Measurements from ENCODE around the gene TNFRSF1A. TPM values are rescaled to one million over a fixed set of nuclear protein-coding genes. Genes with fewer than 3 reads are reported as not detected.
A peak's percentile ranks its signal among the peaks of the same experiment; 100 is the strongest.

TNFRSF1A gene
- total RNA-seq, 1 experiment from 2014 or later = 108 TPM

DNA sequence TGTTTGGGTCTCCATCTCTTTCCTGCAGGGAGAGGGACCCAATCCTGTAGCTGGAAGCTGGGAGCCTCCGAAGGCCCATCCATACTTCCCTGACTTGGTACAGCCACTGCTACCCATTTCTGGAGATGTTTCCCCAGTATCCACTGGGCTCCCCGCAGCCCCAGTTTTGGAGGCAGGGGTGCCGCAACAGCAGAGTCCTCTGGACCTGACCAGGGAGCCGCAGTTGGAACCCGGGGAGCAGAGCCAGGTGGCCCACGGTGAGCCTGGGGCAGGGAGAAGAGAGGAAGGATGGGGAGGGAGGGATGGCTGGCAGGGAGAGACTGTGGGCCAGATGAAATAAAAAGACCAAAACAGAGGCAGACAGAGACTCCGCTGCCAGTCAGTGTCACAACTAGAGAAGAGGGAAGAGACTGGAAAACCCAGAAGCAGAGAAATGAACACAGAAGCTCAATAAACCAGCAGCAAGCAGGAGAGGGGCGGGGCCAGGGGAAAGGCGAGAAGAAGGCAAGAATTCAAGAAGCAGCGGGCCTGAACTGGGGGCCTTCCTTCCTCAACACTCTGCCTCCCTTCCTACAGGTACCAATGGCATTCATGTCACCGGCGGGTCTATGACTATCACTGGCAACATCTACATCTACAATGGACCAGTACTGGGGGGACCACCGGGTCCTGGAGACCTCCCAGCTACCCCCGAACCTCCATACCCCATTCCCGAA lies 48.4 kb upstream of the TNFRSF1A start:
- Histone ChIP-seq H3K36me3 (ENCODE audit: control insufficient read depth, insufficient read depth, low read length) (no peaks in the 10 kb centered on the region), H3K4me1 (ENCODE audit: control insufficient read depth, insufficient read depth, low read length) (no peaks in the 10 kb centered on the region), H3K27ac (ENCODE audit: low read length) (no peak overlapping the region), H3K4me3 (ENCODE audit: low read depth in 2 of 2, low read length in 2 of 2) (no peak overlapping the region), H3K9me3 (ENCODE audit: control insufficient read depth, insufficient read depth, low read depth, low read length) (no peaks in the 10 kb centered on the region), H3K27me3 (ENCODE audit: control insufficient read depth, insufficient read depth, low read length) (no peaks in the 10 kb centered on the region)
- CTCF ChIA-PET = no interaction called here
- no peak for ATAC-seq
- TF ChIP-seq, protein P1, sequence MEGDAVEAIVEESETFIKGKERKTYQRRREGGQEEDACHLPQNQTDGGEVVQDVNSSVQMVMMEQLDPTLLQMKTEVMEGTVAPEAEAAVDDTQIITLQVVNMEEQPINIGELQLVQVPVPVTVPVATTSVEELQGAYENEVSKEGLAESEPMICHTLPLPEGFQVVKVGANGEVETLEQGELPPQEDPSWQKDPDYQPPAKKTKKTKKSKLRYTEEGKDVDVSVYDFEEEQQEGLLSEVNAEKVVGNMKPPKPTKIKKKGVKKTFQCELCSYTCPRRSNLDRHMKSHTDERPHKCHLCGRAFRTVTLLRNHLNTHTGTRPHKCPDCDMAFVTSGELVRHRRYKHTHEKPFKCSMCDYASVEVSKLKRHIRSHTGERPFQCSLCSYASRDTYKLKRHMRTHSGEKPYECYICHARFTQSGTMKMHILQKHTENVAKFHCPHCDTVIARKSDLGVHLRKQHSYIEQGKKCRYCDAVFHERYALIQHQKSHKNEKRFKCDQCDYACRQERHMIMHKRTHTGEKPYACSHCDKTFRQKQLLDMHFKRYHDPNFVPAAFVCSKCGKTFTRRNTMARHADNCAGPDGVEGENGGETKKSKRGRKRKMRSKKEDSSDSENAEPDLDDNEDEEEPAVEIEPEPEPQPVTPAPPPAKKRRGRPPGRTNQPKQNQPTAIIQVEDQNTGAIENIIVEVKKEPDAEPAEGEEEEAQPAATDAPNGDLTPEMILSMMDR (IDR thresholded peaks at IDR 0.05) = no peak
- TF ChIP-seq POLR2AphosphoS5 (IDR thresholded peaks at IDR 0.05; ENCODE audit: low read depth, low read length) (no peak), TCF7L2 (IDR thresholded peaks at IDR 0.05; ENCODE audit: low read depth, low read length) (no peak), SIN3A (IDR thresholded peaks at IDR 0.05; ENCODE audit: borderline replicate concordance, insufficient read depth, low read depth, low read length) (no peak)
- TF ChIP-seq, protein P2, sequence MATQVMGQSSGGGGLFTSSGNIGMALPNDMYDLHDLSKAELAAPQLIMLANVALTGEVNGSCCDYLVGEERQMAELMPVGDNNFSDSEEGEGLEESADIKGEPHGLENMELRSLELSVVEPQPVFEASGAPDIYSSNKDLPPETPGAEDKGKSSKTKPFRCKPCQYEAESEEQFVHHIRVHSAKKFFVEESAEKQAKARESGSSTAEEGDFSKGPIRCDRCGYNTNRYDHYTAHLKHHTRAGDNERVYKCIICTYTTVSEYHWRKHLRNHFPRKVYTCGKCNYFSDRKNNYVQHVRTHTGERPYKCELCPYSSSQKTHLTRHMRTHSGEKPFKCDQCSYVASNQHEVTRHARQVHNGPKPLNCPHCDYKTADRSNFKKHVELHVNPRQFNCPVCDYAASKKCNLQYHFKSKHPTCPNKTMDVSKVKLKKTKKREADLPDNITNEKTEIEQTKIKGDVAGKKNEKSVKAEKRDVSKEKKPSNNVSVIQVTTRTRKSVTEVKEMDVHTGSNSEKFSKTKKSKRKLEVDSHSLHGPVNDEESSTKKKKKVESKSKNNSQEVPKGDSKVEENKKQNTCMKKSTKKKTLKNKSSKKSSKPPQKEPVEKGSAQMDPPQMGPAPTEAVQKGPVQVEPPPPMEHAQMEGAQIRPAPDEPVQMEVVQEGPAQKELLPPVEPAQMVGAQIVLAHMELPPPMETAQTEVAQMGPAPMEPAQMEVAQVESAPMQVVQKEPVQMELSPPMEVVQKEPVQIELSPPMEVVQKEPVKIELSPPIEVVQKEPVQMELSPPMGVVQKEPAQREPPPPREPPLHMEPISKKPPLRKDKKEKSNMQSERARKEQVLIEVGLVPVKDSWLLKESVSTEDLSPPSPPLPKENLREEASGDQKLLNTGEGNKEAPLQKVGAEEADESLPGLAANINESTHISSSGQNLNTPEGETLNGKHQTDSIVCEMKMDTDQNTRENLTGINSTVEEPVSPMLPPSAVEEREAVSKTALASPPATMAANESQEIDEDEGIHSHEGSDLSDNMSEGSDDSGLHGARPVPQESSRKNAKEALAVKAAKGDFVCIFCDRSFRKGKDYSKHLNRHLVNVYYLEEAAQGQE (IDR thresholded peaks at IDR 0.05; ENCODE audit: insufficient read depth in 1 of 2, low read depth in 2 of 2, low read length in 1 of 2) = no peak
- DNase-seq (ENCODE audit: low read depth, low spot score) = no peak
- in situ Hi-C loops (cut with HindIII; ENCODE audit: low pct_unique_long_range_greater_than_20kb, low sequenced_read_pairs) = no loop called here
- POLR2A ChIA-PET = no interaction called here
- no TSS peak for BruUV-seq (replicated peaks)
- intact Hi-C loops (cut with micrococcal nuclease; ENCODE audit: unreplicated experiment) = no loop called here

DNA sequence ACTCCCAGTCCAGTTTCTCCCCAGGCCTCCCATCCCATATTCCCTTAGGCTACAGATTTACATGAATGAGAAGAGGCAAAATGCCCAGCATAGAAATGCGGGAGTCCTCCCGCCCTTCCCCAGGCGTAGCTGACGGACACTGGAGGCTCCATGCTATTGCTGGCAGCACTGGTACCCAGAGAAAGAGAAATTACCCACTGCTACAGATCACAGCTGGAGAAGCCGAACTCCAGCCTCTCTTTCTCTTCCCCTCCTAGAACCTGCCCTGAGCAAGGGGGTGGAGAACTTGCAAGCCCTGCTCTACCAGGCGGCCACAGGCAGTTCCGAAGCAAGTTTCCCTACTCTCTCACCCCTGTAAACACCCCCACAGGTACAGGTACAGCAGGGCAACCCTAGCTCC lies 45.7 kb upstream of the TNFRSF1A start:
- no peaks in the 10 kb centered on the region for H3K9me3 ChIP-seq (ENCODE audit: control insufficient read depth, insufficient read depth, low read depth, low read length)
- CTCF ChIA-PET = no interaction called here
- H3K27me3 ChIP-seq (ENCODE audit: control insufficient read depth, insufficient read depth, low read length) = no peaks in the 10 kb centered on the region
- TF ChIP-seq, protein P2 (IDR thresholded peaks at IDR 0.05; ENCODE audit: insufficient read depth in 1 of 2, low read depth in 2 of 2, low read length in 1 of 2) = no peak
- TF ChIP-seq SIN3A (IDR thresholded peaks at IDR 0.05; ENCODE audit: borderline replicate concordance, insufficient read depth, low read depth, low read length) (no peak), TCF7L2 (IDR thresholded peaks at IDR 0.05; ENCODE audit: low read depth, low read length) (no peak), POLR2AphosphoS5 (IDR thresholded peaks at IDR 0.05; ENCODE audit: low read depth, low read length) (no peak)
- TF ChIP-seq, protein P1 (IDR thresholded peaks at IDR 0.05) = no peak
- no peaks in the 10 kb centered on the region for H3K4me1 ChIP-seq (ENCODE audit: control insufficient read depth, insufficient read depth, low read length)
- H3K4me3 ChIP-seq (ENCODE audit: low read depth in 2 of 2, low read length in 2 of 2) = no peak overlapping the region
- peaks cover 5% of the 10 kb centered on the region; the same call in 1 of the 2 replicates for H3K36me3 ChIP-seq (ENCODE audit: control insufficient read depth, insufficient read depth, low read length)
- no TSS peak for BruUV-seq (replicated peaks)
- ATAC-seq (0 out of 2 replicates have a peak, but pooled peaks have one; percentile 31), DNase-seq (ENCODE audit: low read depth, low spot score) (no peak)
- intact Hi-C loops (cut with micrococcal nuclease; ENCODE audit: unreplicated experiment) = no loop called here
- POLR2A ChIA-PET = no interaction called here
- H3K27ac ChIP-seq (ENCODE audit: low read length) = no peak overlapping the region
- in situ Hi-C loops (cut with HindIII; ENCODE audit: low pct_unique_long_range_greater_than_20kb, low sequenced_read_pairs) = no loop called here
